Motor neuron (in vitro differentiated cells): ENCODE data around the gene GARRE1. TPM values are rescaled to one million over a fixed set of nuclear protein-coding genes. Genes with fewer than 3 reads are reported as not detected.
"Not testable (repeated sequence)": the region's sequence is repeated elsewhere in the genome, so short reads cannot be mapped to it uniquely, and the experiment has no call there.

Experiments used
- ATAC-seq, 8 experiments: fragments of 200-7000 bp; cut with Tn5 transposase; replicated peaks in 6 of 8; 2 replicates each; pipeline ENCODE4 v1.8.0; 2021; ENCODE audit warnings: mild to moderate bottlenecking in 8 of 8, moderate library complexity in 8 of 8
- H3K27ac ChIP-seq, 2 donors: fragments of 250-450 bp; sonication (Bioruptor Pico); 2 replicates each; pipeline ENCODE4 v1.9.0; 2021; ENCODE audit warnings: antibody characterized with exemption in 2 of 2, mild to moderate bottlenecking in 2 of 2, moderate library complexity in 1 of 2
- H3K4me1 ChIP-seq, 2 donors: fragments of 250-450 bp; sonication (Bioruptor Pico); replicated peaks in 1 of 2; 2 replicates each; pipeline ENCODE4 v1.6.1; 2021; ENCODE audit warnings: antibody characterized with exemption in 2 of 2, mild to moderate bottlenecking in 2 of 2, moderate library complexity in 1 of 2
- H3K4me3 ChIP-seq, 5 donors: fragments of 250-450 bp; sonication (Bioruptor Pico); 2 replicates each; pipeline ENCODE4 v1.9.0; 2021; ENCODE audit warnings: antibody characterized with exemption in 5 of 5, mild to moderate bottlenecking in 5 of 5, moderate library complexity in 4 of 5
- WGBS, 10 experiments: fragments of 450-650 bp; shearing (Covaris generic); methylation state at CpG; one replicate each; pipeline ENCODE4 v1.0.0; 2022; 5-methylcytosine and 5-hydroxymethylcytosine counted together
- in situ Hi-C, 9 experiments: fragments of 400-800 bp; cut with MboI; loops; one replicate each; pipeline ENCODE4 v1.15.0; 2021; ENCODE audit warnings: low sequenced_read_pairs in 9 of 9, low pct_unique_long_range_greater_than_20kb in 2 of 9; ENCODE audit not compliant: unreplicated experiment in 9 of 9
- total RNA-seq, 8 experiments: library from RNA; unstranded; fragments of 300-600 nt; gene quantifications; 2 replicates each; pipeline versions ENCODE4 v1.2.3 to v1.2.4, GENCODE V29; 2022

The GARRE1 gene
- 10 to 100 TPM in 6 of 8 experiments, 1 to 10 TPM in 2; 5.9 to 23.2 (median 16.3) TPM for total RNA-seq

GRCh38 chr19:34254046-34254697, at the start of gene GARRE1:
Gene GARRE1 (plus strand): TSS chr19:34254554. CDS start chr19:34300474, 45,920 bp downstream.
- H3K27ac ChIP-seq, result peak within 1 kb of the TSS; percentile 88 to 94
- H3K4me1 ChIP-seq, result peaks cover 4 to 8% of the 10 kb centered on the region in 2 donors
- ATAC-seq, result peak; percentile 85 to 98 (median 97)
- WGBS, 10 experiments, result 0 to 17% (median 0%) methylated on average over 1 to 6 of the region's 56 CpGs; no CpG with 5 or more reads in 2 of the 10 experiments
- H3K4me3 ChIP-seq, result peak within 1 kb of the TSS; percentile 81 to 99 (median 98)
- in situ Hi-C loops, result no loop called here

GRCh38 chr19:34205324-34205723, 49.0 kb upstream of the GARRE1 start:
- ATAC-seq, H3K27ac ChIP-seq, H3K4me1 ChIP-seq, H3K4me3 ChIP-seq, in situ Hi-C loops: not testable (repeated sequence)
- 60 to 100% (median 96%) methylated on average over 1 to 7 of the region's 7 CpGs for WGBS, 10 experiments

GRCh38 chr19:34208291-34208884, 46.0 kb upstream of the GARRE1 start:
- H3K4me1 ChIP-seq, result no peaks in the 10 kb centered on the region
- ATAC-seq, result no peak
- in situ Hi-C loops, result no loop called here
- 67 to 100% (median 100%) methylated on average over 1 of the region's 1 CpG; no CpG with 5 or more reads in 5 of the 10 experiments for WGBS, 10 experiments
- no peak overlapping the region for H3K4me3 ChIP-seq
- H3K27ac ChIP-seq, result no peak overlapping the region

- WGBS, 10 experiments, result 77 to 100% (median 94%) methylated on average over 1 to 4 of the region's 4 CpGs; no CpG with 5 or more reads in 1 of the 10 experiments
- ATAC-seq, result no peak
- Histone ChIP-seq H3K27ac (no peak overlapping the region), H3K4me1 (no peaks in the 10 kb centered on the region), H3K4me3 (no peak overlapping the region)
- in situ Hi-C loops, result no loop called here
Observed at GRCh38 chr19:34209726-34210125, 44.6 kb upstream of the GARRE1 start.

- Histone ChIP-seq H3K27ac (no peak overlapping the region), H3K4me3 (no peak overlapping the region), H3K4me1 (no peaks in the 10 kb centered on the region)
- WGBS, 10 experiments, result 14 to 100% (median 83%) methylated on average over 1 to 2 of the region's 2 CpGs; no CpG with 5 or more reads in 1 of the 10 experiments
- in situ Hi-C loops, result no loop called here
- no peak for ATAC-seq
Observed at GRCh38 chr19:34213283-34213682, 41.1 kb upstream of the GARRE1 start.

GRCh38 chr19:34214040-34214439, 40.3 kb upstream of the GARRE1 start:
- H3K4me3 ChIP-seq, result no peak overlapping the region
- H3K4me1 ChIP-seq, result no peaks in the 10 kb centered on the region
- H3K27ac ChIP-seq, result no peak overlapping the region
- in situ Hi-C loops, result no loop called here
- 94 to 100% (median 100%) methylated on average over 2 to 4 of the region's 4 CpGs for WGBS, 10 experiments
- no peak for ATAC-seq

GRCh38 chr19:34215006-34215665, 39.2 kb upstream of the GARRE1 start:
- ATAC-seq, result no peak
- in situ Hi-C loops, result no loop called here
- Histone ChIP-seq H3K27ac (no peak overlapping the region), H3K4me1 (no peaks in the 10 kb centered on the region), H3K4me3 (no peak overlapping the region)
- WGBS, 10 experiments, result 92 to 100% (median 100%) methylated on average over 1 to 3 of the region's 3 CpGs; no CpG with 5 or more reads in 3 of the 10 experiments

- in situ Hi-C loops, result no loop called here
- Histone ChIP-seq H3K4me3 (no peak overlapping the region), H3K27ac (no peak overlapping the region), H3K4me1 (no peaks in the 10 kb centered on the region)
- ATAC-seq, result no peak
- WGBS, 10 experiments, result 78 to 100% (median 100%) methylated on average over 1 to 3 of the region's 3 CpGs; no CpG with 5 or more reads in 3 of the 10 experiments
Observed at GRCh38 chr19:34215666-34216038, 38.7 kb upstream of the GARRE1 start.

GRCh38 chr19:34216745-34217219, 37.6 kb upstream of the GARRE1 start:
- H3K4me1 ChIP-seq, H3K27ac ChIP-seq, ATAC-seq, in situ Hi-C loops, H3K4me3 ChIP-seq: not testable (repeated sequence)
- 73 to 100% (median 90%) methylated on average over 1 to 13 of the region's 14 CpGs; no CpG with 5 or more reads in 1 of the 10 experiments for WGBS, 10 experiments

GRCh38 chr19:34217952-34218817, 36.2 kb upstream of the GARRE1 start:
- 54 to 100% (median 93%) methylated on average over 2 to 18 of the region's 18 CpGs for WGBS, 10 experiments
- in situ Hi-C loops, result no loop called here
- no peak overlapping the region for H3K4me3 ChIP-seq
- peak in 3 of 8 experiments; percentile 15 to 70 (median 63) for ATAC-seq
- H3K4me1 ChIP-seq, result no peaks in the 10 kb centered on the region
- H3K27ac ChIP-seq, result no peak overlapping the region

GRCh38 chr19:34218818-34219164, 35.6 kb upstream of the GARRE1 start:
- 78 to 100% (median 92%) methylated on average over 1 to 2 of the region's 2 CpGs; no CpG with 5 or more reads in 2 of the 10 experiments for WGBS, 10 experiments
- Histone ChIP-seq H3K27ac (no peak overlapping the region), H3K4me3 (no peak overlapping the region), H3K4me1 (no peaks in the 10 kb centered on the region)
- no peak for ATAC-seq
- in situ Hi-C loops, result no loop called here

GRCh38 chr19:34220472-34221063, 33.8 kb upstream of the GARRE1 start:
- H3K4me1 ChIP-seq, result no peaks in the 10 kb centered on the region
- H3K4me3 ChIP-seq, result no peak overlapping the region
- peak in 3 of 8 experiments; percentile 71 to 81 (median 71) for ATAC-seq
- in situ Hi-C loops, result no loop called here
- WGBS, 10 experiments, result 62 to 100% (median 91%) methylated on average over 1 to 4 of the region's 4 CpGs; no CpG with 5 or more reads in 1 of the 10 experiments
- H3K27ac ChIP-seq, result no peak overlapping the region
